Measurements from ENCODE around the gene PRKCH. TPM values are rescaled to one million over a fixed set of nuclear protein-coding genes. Genes with fewer than 3 reads are reported as not detected.

PRKCH gene
- total RNA-seq, 4 donors from 2014 or later, result 17.9 to 28.7 (median 25.0) TPM

DNA sequence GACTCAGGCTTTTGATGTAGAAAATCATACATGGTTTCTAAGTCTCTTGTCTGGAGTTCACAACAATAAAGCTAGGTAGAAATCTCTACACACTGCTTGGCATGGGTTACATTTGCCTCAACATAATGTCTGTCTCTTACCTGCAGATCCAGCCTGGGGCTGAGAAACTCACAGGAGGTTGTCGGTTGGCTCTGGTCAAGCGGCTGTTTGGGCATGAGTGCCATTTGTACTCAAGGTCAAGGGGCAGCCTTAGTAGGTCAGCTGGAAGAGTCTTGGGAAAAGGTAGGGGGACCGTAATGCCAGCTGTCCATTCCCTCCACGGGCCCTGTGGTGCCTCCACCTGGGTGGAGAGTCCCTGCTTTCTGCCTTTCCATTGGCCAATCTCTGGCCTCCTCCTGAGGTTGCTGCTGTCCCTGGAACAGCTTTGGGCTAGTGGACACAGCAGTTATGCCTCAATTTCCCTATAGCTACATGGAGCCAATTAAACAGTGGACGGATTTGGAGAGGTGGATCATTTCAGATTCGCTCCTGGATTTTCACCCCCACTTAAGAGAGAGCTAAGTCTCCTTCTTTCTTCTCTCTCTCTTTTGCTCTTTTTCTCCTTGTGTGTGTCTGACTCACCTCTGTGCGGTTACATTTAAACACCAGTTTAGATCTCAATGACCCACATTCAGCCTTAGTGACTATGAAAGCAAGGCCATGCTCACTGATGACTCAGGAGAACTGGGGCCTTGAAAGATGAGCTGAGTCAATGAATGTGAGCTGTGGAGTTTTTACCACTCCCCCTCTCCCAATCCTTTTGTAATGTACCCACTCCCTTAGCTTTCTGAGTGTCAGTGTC, 241.2 kb downstream of the PRKCH start:
- no peak for TF ChIP-seq CTCF (IDR thresholded peaks at IDR 0.05)
- peak; percentile 63 for TF ChIP-seq POLR2AphosphoS5 (IDR thresholded peaks at IDR 0.05)
- Histone ChIP-seq H3K36me3 (no peaks in the 10 kb centered on the region), H3K9me3 (no peaks in the 10 kb centered on the region), H3K4me1 (peaks cover 0 to 52% (median 8%) of the 10 kb centered on the region in 3 donors), H3K27me3 (no peaks in the 10 kb centered on the region), H3K4me3 (no peak overlapping the region), H3K27ac (peak overlapping the region in 3 of 4 donors; percentile 59 to 71 (median 70))
- no peak for ATAC-seq
- WGBS, 2 donors (ENCODE audit: low coverage in 1 of 2), result 61 to 69% methylated on average over 3 to 4 of the region's 7 CpGs

DNA sequence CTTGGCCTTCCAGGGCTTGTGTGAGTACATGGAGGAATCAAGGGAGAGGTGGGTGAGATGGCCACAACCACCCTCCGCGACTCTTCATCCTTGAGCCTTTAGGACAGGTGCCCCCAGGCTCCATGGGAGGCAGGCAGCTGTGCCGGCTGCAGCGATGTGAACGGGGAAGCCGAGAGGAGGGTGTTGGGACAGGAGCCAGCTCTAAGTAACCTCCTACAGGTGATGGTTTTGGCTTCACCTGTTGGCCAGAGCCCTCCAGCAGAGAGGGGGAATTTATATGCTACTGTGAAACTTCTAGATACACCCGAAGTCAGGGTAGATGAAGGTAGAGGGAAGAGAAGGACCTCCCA, 241.8 kb downstream of the PRKCH start:
- ATAC-seq, result no peak
- no peaks in the 10 kb centered on the region for H3K9me3 ChIP-seq
- H3K4me3 ChIP-seq, result no peak overlapping the region
- H3K27ac ChIP-seq, result peak overlapping the region in 1 of 4 donors; percentile 70
- H3K4me1 ChIP-seq, result peaks cover 0 to 58% (median 12%) of the 10 kb centered on the region in 3 donors
- H3K27me3 ChIP-seq, result no peaks in the 10 kb centered on the region
- TF ChIP-seq EP300 (IDR thresholded peaks at IDR 0.05), result no peak
- TF ChIP-seq CTCF (IDR thresholded peaks at IDR 0.05), result no peak
- no peak for TF ChIP-seq POLR2AphosphoS5 (IDR thresholded peaks at IDR 0.05)
- TF ChIP-seq POLR2A (IDR thresholded peaks at IDR 0.05), result no peak
- 100% methylated on average over 1 of the region's 7 CpGs; no CpG with 5 or more reads in 1 of the 2 donors for WGBS, 2 donors (ENCODE audit: low coverage in 1 of 2)
- no peaks in the 10 kb centered on the region for H3K36me3 ChIP-seq

GRCh38 chr14:61563880-61564617, 242.7 kb downstream of the PRKCH start:
- no peak for ATAC-seq
- Histone ChIP-seq H3K27me3 (no peaks in the 10 kb centered on the region), H3K4me3 (no peak overlapping the region), H3K9me3 (no peaks in the 10 kb centered on the region), H3K36me3 (no peaks in the 10 kb centered on the region), H3K4me1 (peaks cover 0 to 67% (median 21%) of the 10 kb centered on the region in 3 donors), H3K27ac (peak overlapping the region in 1 of 4 donors; percentile 70)
- TF ChIP-seq POLR2AphosphoS5 (IDR thresholded peaks at IDR 0.05) (no peak), EP300 (IDR thresholded peaks at IDR 0.05) (no peak), CTCF (IDR thresholded peaks at IDR 0.05) (no peak), POLR2A (IDR thresholded peaks at IDR 0.05) (no peak)
- WGBS, 2 donors (ENCODE audit: low coverage in 1 of 2), result 79 to 93% methylated on average over 2 to 5 of the region's 6 CpGs

GRCh38 chr14:61564618-61565091, 243.3 kb downstream of the PRKCH start:
- H3K36me3 ChIP-seq, result no peaks in the 10 kb centered on the region
- H3K4me1 ChIP-seq, result peaks cover 0 to 73% (median 27%) of the 10 kb centered on the region in 3 donors
- no peak for ATAC-seq
- 57 to 86% methylated on average over 3 to 5 of the region's 6 CpGs for WGBS, 2 donors (ENCODE audit: low coverage in 1 of 2)
- H3K27me3 ChIP-seq, result no peaks in the 10 kb centered on the region
- TF ChIP-seq CTCF (IDR thresholded peaks at IDR 0.05), result no peak
- no peak for TF ChIP-seq POLR2AphosphoS5 (IDR thresholded peaks at IDR 0.05)
- no peak for TF ChIP-seq POLR2A (IDR thresholded peaks at IDR 0.05)
- TF ChIP-seq EP300 (IDR thresholded peaks at IDR 0.05), result no peak
- no peak overlapping the region for H3K4me3 ChIP-seq
- H3K27ac ChIP-seq, result peak overlapping the region in 2 of 4 donors; percentile 10 to 32
- no peaks in the 10 kb centered on the region for H3K9me3 ChIP-seq
